Cerebellar nuclear complex (tissue), 1 donor: ENCODE measurements around the gene HERC3.

Source experiments
- DNase-seq, 2 experiments: peaks; one replicate each; lab custom pipeline; 2025; lab: John Stamatoyannopoulos, UW

HERC3 gene

DNA sequence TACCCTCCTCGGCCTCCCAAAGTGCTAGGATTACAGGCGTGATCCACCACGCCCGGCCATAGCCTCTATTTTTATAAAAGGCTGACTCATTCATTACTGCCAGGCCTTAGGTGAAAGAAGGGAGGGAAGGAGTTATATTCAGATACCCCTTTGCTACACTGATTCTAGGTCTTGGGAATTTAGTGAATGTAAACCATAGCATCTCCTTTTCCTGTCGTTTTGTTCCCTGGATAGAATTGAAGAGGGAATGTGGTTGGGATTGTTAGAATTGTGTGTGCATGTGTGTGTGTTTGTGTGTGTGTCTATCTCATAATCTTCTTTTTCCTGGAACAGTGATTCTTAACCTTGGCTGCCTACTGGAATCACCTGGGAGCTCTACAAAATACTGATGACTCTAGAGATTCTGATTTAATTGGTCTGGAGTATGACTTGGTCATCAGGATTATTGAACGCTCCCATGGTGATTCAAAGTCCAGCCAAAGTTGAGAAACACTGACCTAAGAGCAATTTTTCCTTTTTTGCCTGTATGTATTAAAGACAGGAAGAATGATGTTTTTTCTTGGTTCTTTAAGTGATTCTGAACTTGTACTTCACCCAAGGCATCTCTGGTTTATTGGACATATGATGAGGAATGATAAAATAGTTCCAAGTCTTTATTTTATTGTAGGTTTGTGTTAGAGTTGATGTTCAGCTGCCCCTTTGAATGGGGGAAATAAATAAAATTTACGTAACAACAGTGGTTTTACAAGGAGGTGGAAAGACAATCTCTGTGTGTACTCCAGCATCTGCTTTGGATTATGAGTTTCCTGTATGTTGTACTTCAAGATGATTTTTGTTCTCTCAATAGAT is 68.4 kb downstream of the HERC3 start:
- no peak for DNase-seq

GRCh38 chr4:88661739-88662138 is 69.5 kb downstream of the HERC3 start:
- no peak for DNase-seq

DNA sequence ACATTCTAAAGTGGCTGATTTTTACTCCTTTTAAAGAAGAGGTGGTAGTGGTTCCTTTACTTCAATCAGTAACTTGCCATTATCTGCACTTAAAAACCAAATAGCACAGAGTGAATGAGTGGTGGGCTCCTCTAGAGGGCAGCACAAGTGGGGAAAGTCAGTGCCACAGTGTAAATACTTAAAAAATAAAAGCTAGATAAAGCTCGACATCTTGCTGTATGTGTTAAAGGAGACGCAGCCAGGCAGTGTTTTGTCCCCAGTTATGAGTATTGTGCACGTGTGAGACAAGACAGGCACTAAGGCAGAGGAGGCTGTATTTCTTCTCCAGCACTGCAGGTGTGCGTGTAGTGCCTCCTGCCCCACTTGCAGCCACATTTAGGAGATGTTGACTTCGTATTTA is 80.7 kb downstream of the HERC3 start:
- DNase-seq = no peak

- DNase-seq = no peak
Measured at GRCh38 chr4:88673886-88674285, 81.6 kb downstream of the HERC3 start.

DNA sequence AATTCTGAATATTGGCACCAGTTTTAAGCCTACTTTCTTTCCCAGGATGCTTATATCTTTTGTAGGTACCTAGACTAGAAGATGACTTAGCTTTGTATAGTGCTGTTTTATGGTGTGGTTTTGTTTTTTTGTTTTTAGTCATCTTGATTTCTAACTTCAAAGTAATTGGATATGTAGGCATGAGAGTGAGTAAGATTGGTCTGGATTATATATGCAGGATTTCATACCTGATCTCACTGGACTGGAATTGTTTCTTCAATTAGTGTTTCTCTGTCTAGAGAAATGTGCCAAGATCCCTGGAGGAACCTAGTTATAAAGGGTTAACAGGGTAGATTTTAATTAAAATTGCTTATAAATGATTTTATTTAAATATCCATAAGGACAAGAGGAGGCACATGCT is 82.3 kb downstream of the HERC3 start:
- DNase-seq = no peak

- DNase-seq = no peak
Measured at GRCh38 chr4:88674979-88675378, 82.7 kb downstream of the HERC3 start.

GRCh38 chr4:88675543-88675942 is 83.3 kb downstream of the HERC3 start:
- DNase-seq = no peak

GRCh38 chr4:88681209-88681608 is 88.9 kb downstream of the HERC3 start:
- no peak for DNase-seq

- DNase-seq = no peak
Measured at GRCh38 chr4:88690355-88690754, 98.1 kb downstream of the HERC3 start.

DNA sequence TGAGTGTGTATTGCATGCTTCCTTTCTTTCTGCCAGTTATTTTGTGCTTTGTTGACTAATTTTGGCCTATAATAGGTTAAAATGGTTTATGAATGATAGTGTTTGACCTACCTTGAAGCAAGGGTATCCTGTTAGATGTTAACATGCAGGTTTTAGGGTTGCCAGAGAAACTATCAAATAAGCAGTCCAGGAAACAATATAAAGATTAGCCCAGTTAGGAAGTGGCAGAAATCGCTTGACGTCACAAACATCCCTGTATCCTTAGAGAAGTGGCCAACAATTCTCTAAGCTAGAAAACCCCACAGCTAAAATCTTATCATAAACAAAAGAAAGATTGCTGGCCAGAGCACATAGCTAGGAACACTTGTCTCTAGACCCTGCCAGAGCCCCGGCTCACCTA is 101.5 kb downstream of the HERC3 start:
- no peak for DNase-seq

DNA sequence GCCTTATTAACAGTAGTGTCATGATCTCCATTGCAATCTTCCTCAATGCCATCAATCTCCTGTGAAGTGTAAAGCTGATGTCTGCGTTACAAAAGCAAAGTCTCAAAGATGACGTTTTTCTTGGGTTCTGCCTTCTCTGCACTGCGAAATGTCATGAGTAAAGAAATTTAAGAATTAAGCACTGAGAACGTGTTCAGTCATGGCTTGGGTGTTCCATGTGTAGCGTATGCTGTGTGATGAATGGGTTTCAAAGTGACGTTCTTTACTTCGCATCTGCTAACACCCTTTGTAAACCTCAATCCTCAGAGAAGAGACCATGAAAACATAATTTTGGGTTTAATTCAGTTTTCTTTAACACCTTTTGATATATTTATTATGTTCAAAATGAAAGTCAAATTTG is 104.3 kb downstream of the HERC3 start:
- no peak for DNase-seq

DNA sequence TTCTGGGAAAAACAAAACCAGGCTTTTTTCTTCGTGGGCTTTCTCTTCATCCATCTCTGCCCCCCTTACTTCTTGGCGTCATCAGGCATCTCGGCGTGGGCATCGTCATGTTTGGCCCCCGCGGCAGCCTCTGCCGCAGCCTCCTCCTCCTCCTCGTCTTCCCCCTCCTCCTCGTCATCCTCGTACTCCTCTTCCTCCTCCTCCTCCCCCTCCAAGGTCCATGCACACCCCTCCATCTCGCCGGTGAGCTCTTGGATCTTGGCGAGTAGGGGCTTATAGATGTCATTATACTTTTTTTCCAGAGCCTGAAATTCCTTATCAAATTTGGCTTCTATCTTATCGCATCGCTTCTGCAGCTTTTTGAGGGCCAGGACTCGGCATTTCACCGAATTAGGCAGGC is 104.9 kb downstream of the HERC3 start:
- no peak for DNase-seq

GRCh38 chr4:88697588-88698329 is 105.5 kb downstream of the HERC3 start, which contains the start of gene NAP1L5:
Gene NAP1L5 (minus strand): TSS chr4:88697829. CDS start chr4:88697754, 75 bp downstream.
- DNase-seq = peak in 1 of 2 experiments; percentile 9

GRCh38 chr4:88698519-88698918 is 106.2 kb downstream of the HERC3 start:
- DNase-seq = no peak

DNA sequence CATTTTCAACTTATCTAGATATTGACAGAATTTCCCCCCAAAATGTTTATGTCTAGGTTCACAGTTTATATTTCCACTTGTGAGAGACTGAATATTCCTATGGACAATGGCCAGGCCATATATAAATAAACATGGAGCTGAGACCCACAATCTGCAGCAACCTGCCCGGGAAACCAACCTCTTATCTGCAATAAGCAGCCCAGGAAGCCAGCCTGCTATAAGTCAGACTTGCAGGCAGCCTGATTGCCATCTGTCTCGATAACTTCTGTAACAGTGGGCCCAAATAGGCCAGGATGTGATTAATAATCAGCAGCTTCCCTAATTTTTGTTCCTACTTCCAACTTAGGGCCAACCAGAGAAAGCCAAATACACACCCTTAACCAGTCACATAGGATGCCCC is 110.5 kb downstream of the HERC3 start:
- no peak for DNase-seq

DNA sequence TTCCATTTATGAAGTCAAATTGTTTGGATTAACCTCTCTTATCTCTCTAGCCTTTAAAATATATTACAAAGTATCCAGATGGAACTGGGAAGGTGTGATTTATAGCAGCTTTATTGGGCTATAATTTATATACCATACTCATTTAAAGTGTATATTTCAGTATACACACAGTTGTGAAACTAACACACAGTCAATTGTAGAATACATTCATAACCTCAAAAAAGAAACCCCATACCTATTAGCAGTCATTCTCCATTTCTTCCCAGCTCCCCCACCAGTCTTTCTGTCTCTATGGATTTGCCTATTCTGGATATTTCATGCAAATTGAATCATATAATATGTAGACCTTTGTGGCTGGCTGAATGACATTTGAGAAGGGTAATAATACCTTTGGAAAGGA is 112.9 kb downstream of the HERC3 start:
- no peak for DNase-seq

DNA sequence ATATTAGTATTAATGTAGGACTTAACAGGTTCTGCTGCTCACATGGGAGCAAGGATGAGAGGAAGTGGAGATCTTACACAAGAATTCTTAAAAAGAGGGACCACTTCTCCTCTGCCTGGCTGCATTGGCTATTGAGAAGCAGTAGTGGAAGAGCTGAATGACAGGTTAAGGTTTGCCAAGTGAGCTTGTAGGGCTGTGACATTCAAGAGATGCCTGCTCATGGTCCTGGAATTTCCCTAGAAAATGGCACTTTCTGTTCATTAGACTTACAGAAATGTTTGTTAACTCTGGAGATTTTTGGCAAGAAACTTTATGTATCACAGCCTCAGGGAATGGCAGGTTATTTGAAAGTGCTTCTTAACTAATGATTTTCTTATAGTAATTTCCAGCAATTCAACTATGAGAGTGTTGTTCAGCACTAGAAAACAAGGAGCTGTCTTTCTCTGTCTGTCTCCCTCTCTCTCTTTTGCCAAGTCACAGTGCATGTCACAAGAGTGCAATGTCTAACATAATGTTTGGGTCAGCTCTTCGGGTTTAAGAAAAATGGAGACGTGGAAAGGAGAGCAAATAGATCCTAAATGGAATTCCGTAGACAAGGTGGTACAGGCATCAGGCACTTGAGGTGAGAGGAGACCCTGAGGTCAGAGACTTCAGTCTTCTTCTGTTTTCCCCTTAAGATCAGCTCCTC is 113.7 kb downstream of the HERC3 start:
- DNase-seq = no peak

DNA sequence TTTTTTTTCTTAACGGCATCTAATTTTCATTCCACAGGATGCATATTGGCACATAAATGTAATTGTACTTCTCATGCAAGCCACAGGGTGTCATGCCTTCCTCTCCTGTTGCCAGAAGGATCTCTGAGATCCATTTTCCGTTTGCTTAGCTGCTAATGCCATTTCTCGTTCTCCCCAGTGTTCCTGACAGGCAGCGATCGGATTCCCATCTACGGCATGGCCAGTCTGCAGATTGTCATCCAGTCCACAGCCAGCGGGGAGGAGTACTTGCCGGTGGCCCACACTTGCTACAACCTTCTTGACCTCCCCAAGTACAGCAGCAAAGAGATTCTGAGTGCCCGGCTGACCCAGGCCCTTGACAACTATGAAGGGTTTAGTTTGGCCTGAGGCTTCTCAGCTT is 114.3 kb downstream of the HERC3 start:
- DNase-seq = peak in 1 of 2 experiments; percentile 49

DNA sequence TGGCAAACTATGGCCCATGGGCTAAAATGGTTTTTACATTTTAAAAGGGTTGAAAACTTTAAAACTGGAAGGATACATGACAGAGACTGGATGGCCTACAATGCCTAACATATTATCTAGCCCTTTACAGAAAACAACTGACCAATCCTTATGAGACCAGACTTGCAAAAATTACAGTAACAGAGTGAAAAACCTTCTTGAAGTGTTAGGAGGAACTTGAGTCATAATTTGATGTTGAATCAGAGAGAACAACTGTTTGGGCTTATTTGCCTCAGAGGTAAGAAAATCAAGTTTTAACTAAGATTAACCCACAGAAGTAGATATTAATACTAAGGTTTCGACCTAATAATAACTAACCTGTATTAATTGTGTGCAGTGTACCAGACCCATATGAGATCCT is 117.7 kb downstream of the HERC3 start:
- no peak for DNase-seq

- DNase-seq = no peak
Measured at GRCh38 chr4:88713782-88714181, 121.5 kb downstream of the HERC3 start.

DNA sequence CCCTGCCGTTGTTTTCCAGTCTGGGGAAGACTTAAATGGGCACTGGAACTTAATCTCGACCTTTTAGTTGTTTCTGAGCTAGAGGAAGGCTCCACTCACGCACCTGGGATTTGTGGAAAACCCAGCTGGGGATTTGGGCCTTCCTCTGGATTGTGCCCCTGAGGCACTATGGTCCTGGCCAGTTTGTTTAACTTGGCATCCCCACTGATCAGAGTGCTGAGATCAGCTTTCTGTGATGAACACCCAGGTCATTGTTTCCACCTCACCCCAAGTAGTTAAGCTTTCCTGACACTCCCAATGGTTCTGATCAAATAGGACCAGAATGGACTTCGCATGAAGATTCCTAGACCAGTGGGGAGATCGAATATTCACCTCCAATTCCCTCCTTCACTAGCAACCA is 125.8 kb downstream of the HERC3 start:
- DNase-seq = no peak

DNA sequence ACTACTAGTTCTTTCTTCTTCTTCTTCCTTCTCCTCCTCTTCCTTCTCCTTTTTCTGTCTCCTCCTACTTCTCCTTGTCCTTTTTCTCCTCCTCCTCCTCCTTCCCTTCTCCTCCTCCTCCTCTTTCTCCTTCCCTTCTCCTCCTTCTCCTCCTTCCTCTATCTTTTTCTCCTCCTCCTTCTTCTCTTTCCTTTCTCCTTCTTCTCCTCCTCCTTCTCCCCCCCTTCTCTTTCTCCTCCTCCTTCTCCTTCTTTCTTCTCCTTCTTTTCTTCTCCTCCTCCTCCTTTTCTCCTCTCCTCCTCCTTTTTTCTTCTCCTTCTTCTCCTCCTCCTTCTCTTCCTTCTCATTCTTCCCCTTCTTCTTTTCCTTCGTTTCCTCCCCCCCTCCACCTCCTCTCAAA is 127.1 kb downstream of the HERC3 start:
- DNase-seq = no peak
